RWPE2 (cell line): Measurements from ENCODE around the gene DIP2B.

Experiments used
- ATAC-seq: fragments of 200-7000 bp; cut with Tn5 transposase; 3 replicates; pipeline ENCODE4 v1.9.1; 2021; ENCODE audit warnings: low read depth
- DNase-seq: peaks from one replicate; pipeline ENCODE4 v3.0.0-alpha.2; 2020; ENCODE audit warnings: low spot score
- H3K27ac ChIP-seq: fragments of 450-650 bp; 2 replicates; pipeline ENCODE4 v1.5.1; 2017; ENCODE audit warnings: mild to moderate bottlenecking; ENCODE audit not compliant: poor library complexity, severe bottlenecking
- H3K27me3 ChIP-seq: fragments of 250-450 bp; sonication (Bioruptor Pico); 2 replicates; pipeline ENCODE4 v1.5.1; 2021; ENCODE audit warnings: mild to moderate bottlenecking, moderate library complexity; ENCODE audit not compliant: insufficient read depth, poor library complexity, severe bottlenecking
- H3K36me3 ChIP-seq: fragments of 250-450 bp; sonication (Bioruptor Pico); 2 replicates; pipeline ENCODE4 v1.5.1; 2020; ENCODE audit warnings: low read depth, mild to moderate bottlenecking, moderate library complexity
- H3K4me1 ChIP-seq: fragments of 250-450 bp; sonication (Bioruptor Pico); 2 replicates; pipeline ENCODE4 v1.5.1; 2021; ENCODE audit warnings: mild to moderate bottlenecking, moderate library complexity; ENCODE audit not compliant: insufficient read depth, poor library complexity, severe bottlenecking
- H3K4me3 ChIP-seq: fragments of 250-450 bp; sonication (Bioruptor Pico); 2 replicates; pipeline ENCODE4 v1.5.1; 2021; ENCODE audit warnings: mild to moderate bottlenecking, moderate library complexity; ENCODE audit not compliant: severe bottlenecking
- H3K9me3 ChIP-seq: fragments of 250-450 bp; sonication (Bioruptor Pico); 2 replicates; pipeline ENCODE4 v1.5.1; 2021; ENCODE audit warnings: mild to moderate bottlenecking, moderate library complexity; ENCODE audit not compliant: severe bottlenecking
- CTCF ChIP-seq: fragments of 450-650 bp; IDR thresholded peaks from one replicate; pipeline ENCODE4 v1.5.1; 2017; ENCODE audit warnings: mild to moderate bottlenecking, moderate library complexity; ENCODE audit not compliant: poor library complexity, severe bottlenecking

The DIP2B gene

GRCh38 chr12:50569876-50570275 is 65.1 kb downstream of the DIP2B start:
- H3K27ac ChIP-seq, result no peak overlapping the region
- no peak for TF ChIP-seq CTCF
- H3K4me3 ChIP-seq, result no peak overlapping the region
- DNase-seq (no peak), ATAC-seq (no peak)
- no peaks in the 10 kb centered on the region for H3K9me3 ChIP-seq
- no peaks in the 10 kb centered on the region for H3K27me3 ChIP-seq
- peaks cover 31% of the 10 kb centered on the region for H3K4me1 ChIP-seq
- no peaks in the 10 kb centered on the region for H3K36me3 ChIP-seq

GRCh38 chr12:50571786-50572185 is 67.0 kb downstream of the DIP2B start:
- no peak for ATAC-seq
- H3K27me3 ChIP-seq, result no peaks in the 10 kb centered on the region
- H3K36me3 ChIP-seq, result no peaks in the 10 kb centered on the region
- no peak for DNase-seq
- no peaks in the 10 kb centered on the region for H3K9me3 ChIP-seq
- no peak for TF ChIP-seq CTCF
- H3K27ac ChIP-seq, result peak overlapping the region; percentile 48
- no peak overlapping the region for H3K4me3 ChIP-seq
- peaks cover 31% of the 10 kb centered on the region for H3K4me1 ChIP-seq

GRCh38 chr12:50572287-50572686 is 67.5 kb downstream of the DIP2B start:
- Histone ChIP-seq H3K9me3 (no peaks in the 10 kb centered on the region), H3K27ac (peak overlapping the region; percentile 48), H3K36me3 (no peaks in the 10 kb centered on the region), H3K4me1 (peaks cover 31% of the 10 kb centered on the region), H3K27me3 (no peaks in the 10 kb centered on the region), H3K4me3 (no peak overlapping the region)
- DNase-seq, result no peak
- peak; percentile 85 for ATAC-seq
- no peak for TF ChIP-seq CTCF

GRCh38 chr12:50572760-50573159 is 68.0 kb downstream of the DIP2B start:
- peak; percentile 67; the same call in 2 of the 3 replicates for ATAC-seq
- Histone ChIP-seq H3K27ac (peak overlapping the region; percentile 48), H3K9me3 (no peaks in the 10 kb centered on the region), H3K27me3 (no peaks in the 10 kb centered on the region), H3K4me1 (peaks cover 31% of the 10 kb centered on the region), H3K36me3 (no peaks in the 10 kb centered on the region), H3K4me3 (no peak overlapping the region)
- no peak for DNase-seq
- no peak for TF ChIP-seq CTCF

- Histone ChIP-seq H3K27ac (peak overlapping the region; percentile 48), H3K36me3 (no peaks in the 10 kb centered on the region), H3K4me1 (peaks cover 28% of the 10 kb centered on the region), H3K27me3 (no peaks in the 10 kb centered on the region), H3K9me3 (no peaks in the 10 kb centered on the region), H3K4me3 (no peak overlapping the region)
- ATAC-seq, result no peak
- TF ChIP-seq CTCF, result no peak
- DNase-seq, result no peak
These were observed 68.5 kb downstream of the DIP2B start for GRCh38 chr12:50573271-50573670.
